Suprapubic skin (tissue), 3 donors: ENCODE results near the gene CPSF4.

Experiments used
- EP300 ChIP-seq: sonication (generic); formaldehyde crosslinking; IDR thresholded peaks from one replicate; pipeline ENCODE4 v1.6.1; 2017; ENCODE audit warnings: antibody characterized with exemption
- POLR2A ChIP-seq, 2 donors: fragments of 450-650 bp; IDR thresholded peaks; one replicate each; pipeline ENCODE4 v1.6.1; 2017; ENCODE audit warnings: antibody characterized with exemption in 2 of 2, mild to moderate bottlenecking in 2 of 2, moderate library complexity in 2 of 2
- TF ChIP-seq, protein P1 (sequence below), 2 donors: fragments of 200-600 bp in 1 of 2; fragments of 450-650 bp in 1 of 2; sonication (generic) in 1 of 2; IDR thresholded peaks; one replicate each; pipeline ENCODE4 v1.5.1; 2016 to 2019; ENCODE audit warnings: antibody characterized with exemption in 2 of 2, mild to moderate bottlenecking in 1 of 2, moderate library complexity in 1 of 2

DNA sequence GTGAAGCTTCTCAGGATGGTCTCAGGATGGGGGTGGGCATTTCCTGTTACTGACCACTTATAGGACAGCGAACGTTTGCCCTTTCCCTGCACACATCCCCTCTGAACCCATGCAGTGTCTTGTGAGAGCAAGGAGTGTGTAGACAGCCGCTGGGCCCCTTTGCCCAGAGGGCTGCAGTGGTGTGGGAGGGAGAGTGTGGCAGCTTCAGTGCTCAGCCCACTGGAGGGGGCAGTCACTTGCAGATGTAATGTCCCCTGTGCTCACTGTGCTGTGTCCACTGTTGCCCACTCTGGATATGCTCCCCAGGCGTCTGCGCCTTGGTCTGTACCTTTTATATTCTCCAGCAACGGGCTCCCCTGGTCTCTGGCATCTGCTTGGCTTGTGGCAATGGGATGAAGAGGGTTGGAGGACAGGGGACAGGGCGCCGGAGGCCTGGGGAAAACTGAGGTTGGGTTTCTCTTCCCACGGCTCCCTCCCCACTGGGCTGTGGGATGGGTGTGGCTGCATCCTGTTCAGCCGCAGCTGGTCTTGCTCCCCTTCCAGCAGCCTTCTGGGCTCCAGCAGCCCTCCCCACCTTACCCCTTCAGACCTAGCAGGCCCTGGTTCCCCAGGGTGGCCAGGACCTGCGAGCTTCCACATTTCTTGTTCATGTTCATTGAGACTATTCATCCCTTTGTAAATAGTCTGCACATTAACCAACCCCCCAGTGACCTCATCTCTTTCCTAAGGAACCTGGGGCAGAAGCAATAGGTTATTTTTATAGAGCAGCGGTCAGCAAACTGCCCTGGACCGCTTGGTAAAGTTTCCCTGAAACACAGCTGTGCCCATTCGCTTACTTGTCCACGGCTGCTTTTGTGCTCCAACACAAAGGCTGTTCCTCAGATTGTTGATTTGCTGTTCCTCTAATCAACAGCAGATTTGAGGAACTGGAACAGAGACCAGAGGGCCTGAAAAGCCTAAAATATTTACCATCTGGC is 40.0 kb downstream of the CPSF4 start:
- TF ChIP-seq, protein P1, sequence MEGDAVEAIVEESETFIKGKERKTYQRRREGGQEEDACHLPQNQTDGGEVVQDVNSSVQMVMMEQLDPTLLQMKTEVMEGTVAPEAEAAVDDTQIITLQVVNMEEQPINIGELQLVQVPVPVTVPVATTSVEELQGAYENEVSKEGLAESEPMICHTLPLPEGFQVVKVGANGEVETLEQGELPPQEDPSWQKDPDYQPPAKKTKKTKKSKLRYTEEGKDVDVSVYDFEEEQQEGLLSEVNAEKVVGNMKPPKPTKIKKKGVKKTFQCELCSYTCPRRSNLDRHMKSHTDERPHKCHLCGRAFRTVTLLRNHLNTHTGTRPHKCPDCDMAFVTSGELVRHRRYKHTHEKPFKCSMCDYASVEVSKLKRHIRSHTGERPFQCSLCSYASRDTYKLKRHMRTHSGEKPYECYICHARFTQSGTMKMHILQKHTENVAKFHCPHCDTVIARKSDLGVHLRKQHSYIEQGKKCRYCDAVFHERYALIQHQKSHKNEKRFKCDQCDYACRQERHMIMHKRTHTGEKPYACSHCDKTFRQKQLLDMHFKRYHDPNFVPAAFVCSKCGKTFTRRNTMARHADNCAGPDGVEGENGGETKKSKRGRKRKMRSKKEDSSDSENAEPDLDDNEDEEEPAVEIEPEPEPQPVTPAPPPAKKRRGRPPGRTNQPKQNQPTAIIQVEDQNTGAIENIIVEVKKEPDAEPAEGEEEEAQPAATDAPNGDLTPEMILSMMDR (IDR thresholded peaks at IDR 0.05) = no peak
- TF ChIP-seq POLR2A (IDR thresholded peaks at IDR 0.05) = no peak
- TF ChIP-seq EP300 = no peak
